ENCODE measurements around the gene AIDA. TPM values are rescaled to one million over a fixed set of nuclear protein-coding genes. Genes with fewer than 3 reads are reported as not detected.

AIDA gene
- total RNA-seq, 1 experiment from 2014 or later: 80.0 TPM

- no peaks in the 10 kb centered on the region for H3K9me3 ChIP-seq (ENCODE audit: low read depth, low read length, poor library complexity, severe bottlenecking)
- TF ChIP-seq CTCF (conservative IDR thresholded peaks at IDR 0.05; ENCODE audit: low read depth, low read length) (no peak), EZH2 (IDR thresholded peaks at IDR 0.05; ENCODE audit: borderline replicate concordance, low read depth, low read length, poor library complexity, severe bottlenecking) (no peak)
- H3K4me3 ChIP-seq (ENCODE audit: low read depth, low read length, poor library complexity, severe bottlenecking): peak overlapping the region; percentile 71
- ChIA-PET POLR2A (ENCODE audit: low non-redundant PET) (interaction anchor here (0.6 kb wide), 1 partner anchor 592 kb away, joined by 4 read pairs; no protein-coding TSS in a partner anchor), CTCF (interaction anchor here (0.6 kb wide), 1 partner anchor 1031 kb away, joined by 3 read pairs; no protein-coding TSS in a partner anchor)
- BruUV-seq (replicated peaks): TSS peak; percentile 49
- no peaks in the 10 kb centered on the region for H3K36me3 ChIP-seq (ENCODE audit: insufficient read depth, low read length, poor library complexity, severe bottlenecking)
- intact Hi-C loops (cut with micrococcal nuclease; ENCODE audit: unreplicated experiment): loop anchor here (1.0 to 2.0 kb wide), 2 partner anchors 69 to 248 kb away; no protein-coding TSS in a partner anchor
- DNase-seq (ENCODE audit: low spot score): peak; percentile 98
- peak overlapping the region; percentile 99 for H3K27ac ChIP-seq (ENCODE audit: low read depth, low read length, poor library complexity, severe bottlenecking)
- peaks cover 8% of the 10 kb centered on the region for H3K4me1 ChIP-seq (ENCODE audit: insufficient read depth, low read length, poor library complexity, severe bottlenecking)
- H3K27me3 ChIP-seq (replicated peaks; ENCODE audit: insufficient read depth, low read depth, low read length, poor library complexity): no peaks in the 10 kb centered on the region
Observed at GRCh38 chr1:222713091-222713961, 1.0 kb upstream of the AIDA start.

DNA sequence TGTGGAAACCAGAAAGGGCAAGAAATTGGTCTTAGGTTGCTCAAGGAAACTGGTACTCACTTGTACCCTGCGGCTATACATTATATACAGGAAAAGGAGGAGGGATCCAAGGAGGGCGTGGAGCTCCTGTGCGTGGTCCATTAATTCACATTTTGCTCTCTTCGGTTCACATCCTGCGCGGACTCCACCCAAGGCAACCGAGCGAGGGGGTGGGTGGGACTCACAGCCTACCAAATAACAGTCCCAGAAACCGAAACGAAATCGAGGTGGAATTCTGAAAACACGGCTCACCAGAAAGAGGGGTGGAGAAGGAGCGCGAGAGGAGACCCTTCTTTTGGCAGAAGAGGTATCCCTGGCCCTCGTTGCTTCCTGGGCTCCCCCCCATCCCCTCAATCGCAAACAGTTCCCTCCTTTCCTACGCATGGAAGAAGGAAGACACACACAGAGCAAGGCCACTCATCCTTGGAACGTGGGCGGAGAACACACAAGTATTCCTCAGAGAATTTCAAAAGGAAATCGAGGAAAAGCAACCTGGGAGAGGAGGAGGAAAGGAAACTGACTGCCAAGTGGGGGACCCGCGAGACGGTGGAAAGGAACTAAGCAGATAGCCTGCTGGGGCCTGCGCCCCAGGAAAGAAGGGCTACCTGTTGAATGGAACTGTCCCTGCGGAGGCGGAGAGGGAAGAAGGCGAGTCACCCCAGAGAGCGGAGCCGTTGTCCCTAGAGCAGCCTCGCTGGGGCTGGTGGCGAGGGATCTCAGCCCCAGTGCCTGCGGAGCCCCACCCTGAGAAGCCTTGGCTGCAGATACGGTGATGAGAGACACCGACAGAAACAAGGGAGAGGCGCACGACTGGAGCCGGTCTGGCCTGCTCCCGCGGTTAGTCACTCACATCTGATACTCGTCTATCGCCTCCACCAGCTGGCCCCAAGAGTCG, 705 bp downstream of the AIDA start:
- ChIA-PET CTCF (no interaction called here), POLR2A (ENCODE audit: low non-redundant PET) (no interaction called here)
- TF ChIP-seq CTCF (conservative IDR thresholded peaks at IDR 0.05; ENCODE audit: low read depth, low read length): no peak
- TF ChIP-seq EZH2 (IDR thresholded peaks at IDR 0.05; ENCODE audit: borderline replicate concordance, low read depth, low read length, poor library complexity, severe bottlenecking): no peak
- Histone ChIP-seq H3K27ac (ENCODE audit: low read depth, low read length, poor library complexity, severe bottlenecking) (peak overlapping the region; percentile 84), H3K4me1 (ENCODE audit: insufficient read depth, low read length, poor library complexity, severe bottlenecking) (peaks cover 8% of the 10 kb centered on the region), H3K4me3 (ENCODE audit: low read depth, low read length, poor library complexity, severe bottlenecking) (peak overlapping the region; percentile 71), H3K36me3 (ENCODE audit: insufficient read depth, low read length, poor library complexity, severe bottlenecking) (no peaks in the 10 kb centered on the region), H3K9me3 (ENCODE audit: low read depth, low read length, poor library complexity, severe bottlenecking) (no peaks in the 10 kb centered on the region), H3K27me3 (replicated peaks; ENCODE audit: insufficient read depth, low read depth, low read length, poor library complexity) (no peaks in the 10 kb centered on the region)
- BruUV-seq (replicated peaks): TSS peak; percentile 63
- peak; percentile 83 for DNase-seq (ENCODE audit: low spot score)
- intact Hi-C loops (cut with micrococcal nuclease; ENCODE audit: unreplicated experiment): loop anchor here (2.0 kb wide), 1 partner anchor 67 kb away; no protein-coding TSS in a partner anchor

DNA sequence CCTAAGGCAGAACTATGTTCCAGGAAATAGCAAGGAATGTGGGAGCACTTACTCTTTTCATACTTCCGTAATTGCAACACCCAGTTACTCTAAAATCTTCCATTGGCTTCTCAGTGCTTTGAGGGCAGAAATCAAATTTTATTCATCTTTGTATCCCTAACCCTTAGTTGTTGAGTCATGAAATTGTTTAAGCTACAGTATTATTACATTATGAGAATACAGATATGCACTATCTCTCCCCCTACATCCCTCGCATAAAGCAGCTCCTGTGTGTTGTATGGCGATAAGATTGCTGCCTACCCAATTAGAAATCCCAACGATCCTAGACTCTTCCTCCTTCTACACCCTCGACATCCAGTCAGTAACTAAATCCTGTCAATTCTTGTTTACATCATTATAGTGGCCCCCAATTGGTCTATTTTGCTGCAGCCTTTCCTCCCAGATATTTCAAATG, 2.6 kb downstream of the AIDA start:
- no TSS peak for BruUV-seq (replicated peaks)
- peaks cover 2% of the 10 kb centered on the region for H3K9me3 ChIP-seq (ENCODE audit: low read depth, low read length, poor library complexity, severe bottlenecking)
- intact Hi-C loops (cut with micrococcal nuclease; ENCODE audit: unreplicated experiment): no loop called here
- H3K4me3 ChIP-seq (ENCODE audit: low read depth, low read length, poor library complexity, severe bottlenecking): no peak overlapping the region
- no peaks in the 10 kb centered on the region for H3K36me3 ChIP-seq (ENCODE audit: insufficient read depth, low read length, poor library complexity, severe bottlenecking)
- H3K27ac ChIP-seq (ENCODE audit: low read depth, low read length, poor library complexity, severe bottlenecking): no peak overlapping the region
- DNase-seq (ENCODE audit: low spot score): no peak
- H3K27me3 ChIP-seq (replicated peaks; ENCODE audit: insufficient read depth, low read depth, low read length, poor library complexity): no peaks in the 10 kb centered on the region
- no peak for TF ChIP-seq EZH2 (IDR thresholded peaks at IDR 0.05; ENCODE audit: borderline replicate concordance, low read depth, low read length, poor library complexity, severe bottlenecking)
- no peak for TF ChIP-seq CTCF (conservative IDR thresholded peaks at IDR 0.05; ENCODE audit: low read depth, low read length)
- H3K4me1 ChIP-seq (ENCODE audit: insufficient read depth, low read length, poor library complexity, severe bottlenecking): peaks cover 8% of the 10 kb centered on the region
- ChIA-PET CTCF (no interaction called here), POLR2A (ENCODE audit: low non-redundant PET) (no interaction called here)
